ENCODE data around the gene PDE5A.
"Not testable (repeated sequence)": the region's sequence is repeated elsewhere in the genome, so short reads cannot be mapped to it uniquely, and the experiment has no call there.

The PDE5A gene

DNA sequence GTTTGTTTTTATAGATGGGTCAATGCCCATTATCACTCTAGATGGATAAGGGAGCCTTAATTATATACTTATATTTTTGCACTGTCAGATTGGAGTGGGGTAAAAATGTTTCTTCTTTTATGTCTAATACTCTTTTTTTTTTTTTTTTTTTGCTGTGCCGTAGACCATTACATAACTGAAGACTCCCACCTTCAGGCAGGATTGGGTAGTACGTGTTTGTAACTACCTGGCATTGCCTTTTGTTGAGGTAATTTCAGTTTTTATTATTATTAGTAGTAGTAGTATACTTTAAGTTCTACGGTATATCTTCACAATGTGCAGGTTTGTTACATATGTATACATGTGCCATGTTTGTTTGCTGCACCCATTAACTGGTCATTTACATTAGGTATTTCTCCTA, 165.9 kb downstream of the PDE5A start:
- not testable (repeated sequence) for H3K4me1 ChIP-seq (ENCODE audit: control insufficient read depth, insufficient read depth, low read length); H3K27me3 ChIP-seq (replicated peaks; ENCODE audit: control insufficient read depth, insufficient read depth, low read length); H3K9ac ChIP-seq (ENCODE audit: low read length); H3K9me3 ChIP-seq (ENCODE audit: control insufficient read depth, low read length); H3K4me3 ChIP-seq (ENCODE audit: low read length)
- H3K36me3 ChIP-seq (ENCODE audit: control insufficient read depth, insufficient read depth, low read length, severe bottlenecking), result peaks cover 22% of the 10 kb centered on the region
- peak; percentile 18 for DNase-seq (ENCODE audit: low read depth)

DNA sequence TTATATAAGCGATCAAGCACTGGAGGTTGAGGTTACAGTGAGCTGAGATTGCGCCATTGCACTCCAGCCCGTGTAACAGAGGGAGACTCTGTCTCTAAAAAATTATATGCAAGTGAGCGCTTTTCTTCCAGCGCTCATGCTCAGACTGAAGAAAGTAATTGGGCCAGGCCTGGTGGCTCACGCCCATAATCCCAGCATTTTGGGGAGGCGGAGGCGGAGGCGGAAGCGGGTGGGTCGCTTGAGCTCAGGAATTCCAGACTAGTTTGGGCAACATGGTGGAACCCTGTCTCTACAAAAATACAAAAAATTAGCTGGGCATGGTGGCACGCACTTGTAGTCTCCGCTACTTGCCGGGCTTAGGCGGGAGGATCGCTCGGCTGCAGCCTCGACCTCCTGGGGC, 172.9 kb downstream of the PDE5A start:
- H3K4me1 ChIP-seq (ENCODE audit: control insufficient read depth, insufficient read depth, low read length); DNase-seq (ENCODE audit: low read depth); H3K27me3 ChIP-seq (replicated peaks; ENCODE audit: control insufficient read depth, insufficient read depth, low read length); H3K9me3 ChIP-seq (ENCODE audit: control insufficient read depth, low read length); H3K36me3 ChIP-seq (ENCODE audit: control insufficient read depth, insufficient read depth, low read length, severe bottlenecking): not testable (repeated sequence)
- Histone ChIP-seq H3K4me3 (ENCODE audit: low read length) (peak overlapping the region; percentile 80), H3K9ac (ENCODE audit: low read length) (peak overlapping the region; percentile 75)

DNA sequence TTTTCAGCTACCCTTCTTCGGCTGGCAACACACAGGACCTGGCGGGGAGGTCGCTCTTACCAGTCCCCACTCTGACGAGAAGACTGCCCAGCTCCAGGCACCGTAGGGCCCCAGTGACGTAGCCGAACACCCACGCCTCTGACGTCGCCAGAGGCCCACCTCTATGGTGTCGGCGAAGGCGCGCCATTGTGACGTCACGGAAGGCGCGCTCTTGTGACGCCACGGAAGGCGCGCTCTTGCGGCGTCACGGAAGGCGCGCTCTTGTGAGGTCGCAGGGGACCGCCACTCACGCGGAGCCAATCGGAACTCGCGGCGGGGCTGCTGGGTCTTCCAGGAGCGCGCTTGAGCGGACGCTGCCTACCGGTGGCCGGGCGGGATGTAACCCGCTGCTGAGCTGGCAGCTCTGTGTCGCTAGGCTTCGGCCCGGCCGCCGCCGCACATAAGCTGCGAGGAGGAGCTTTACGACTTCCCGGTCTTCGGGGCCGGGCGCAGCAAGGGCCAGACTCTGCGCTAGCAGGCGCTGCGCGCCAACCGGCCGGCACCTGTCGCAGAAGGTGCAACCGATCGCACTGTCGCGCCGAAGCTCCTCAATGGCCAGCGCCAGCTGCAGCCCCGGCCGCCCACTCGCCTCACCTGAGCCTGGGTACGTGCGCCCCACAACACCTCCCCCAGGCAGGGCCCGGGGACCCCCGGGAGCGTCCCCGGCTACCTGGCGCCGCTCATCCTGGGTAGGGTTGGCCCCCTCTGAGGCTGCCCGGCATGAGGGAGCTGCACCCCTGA, 173.9 kb downstream of the PDE5A start:
- H3K9ac ChIP-seq (ENCODE audit: low read length), result peak overlapping the region; percentile 94

DNA sequence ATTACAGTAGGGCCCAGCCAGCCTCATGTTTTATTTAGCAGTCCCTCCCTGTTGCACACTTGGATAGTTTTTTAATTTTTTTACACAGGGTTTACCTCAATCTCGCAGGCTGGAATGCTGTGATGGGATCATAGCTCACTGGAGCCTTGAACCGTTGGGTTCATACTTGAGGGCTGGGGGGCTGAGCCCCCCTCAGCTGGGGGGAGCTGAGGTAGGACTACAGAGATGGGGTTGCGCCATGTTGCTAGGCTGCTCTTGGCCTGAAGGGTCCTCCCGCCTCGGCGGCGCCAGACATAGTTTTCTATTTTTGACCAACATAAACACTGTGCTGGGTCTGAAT, 174.5 kb downstream of the PDE5A start:
- H3K9me3 ChIP-seq (ENCODE audit: control insufficient read depth, low read length); H3K27me3 ChIP-seq (replicated peaks; ENCODE audit: control insufficient read depth, insufficient read depth, low read length); H3K36me3 ChIP-seq (ENCODE audit: control insufficient read depth, insufficient read depth, low read length, severe bottlenecking); H3K4me1 ChIP-seq (ENCODE audit: control insufficient read depth, insufficient read depth, low read length); DNase-seq (ENCODE audit: low read depth): not testable (repeated sequence)
- H3K9ac ChIP-seq (ENCODE audit: low read length), result peak overlapping the region; percentile 94
- H3K4me3 ChIP-seq (ENCODE audit: low read length), result peak overlapping the region; percentile 85

More for the DNA sequence above, 173.9 kb downstream of the PDE5A start:
- not testable (repeated sequence) for H3K9me3 ChIP-seq (ENCODE audit: control insufficient read depth, low read length); H3K27me3 ChIP-seq (replicated peaks; ENCODE audit: control insufficient read depth, insufficient read depth, low read length); H3K36me3 ChIP-seq (ENCODE audit: control insufficient read depth, insufficient read depth, low read length, severe bottlenecking); H3K4me1 ChIP-seq (ENCODE audit: control insufficient read depth, insufficient read depth, low read length)
- peak; percentile 95 for DNase-seq (ENCODE audit: low read depth)
- H3K4me3 ChIP-seq (ENCODE audit: low read length), result peak overlapping the region; percentile 85

DNA sequence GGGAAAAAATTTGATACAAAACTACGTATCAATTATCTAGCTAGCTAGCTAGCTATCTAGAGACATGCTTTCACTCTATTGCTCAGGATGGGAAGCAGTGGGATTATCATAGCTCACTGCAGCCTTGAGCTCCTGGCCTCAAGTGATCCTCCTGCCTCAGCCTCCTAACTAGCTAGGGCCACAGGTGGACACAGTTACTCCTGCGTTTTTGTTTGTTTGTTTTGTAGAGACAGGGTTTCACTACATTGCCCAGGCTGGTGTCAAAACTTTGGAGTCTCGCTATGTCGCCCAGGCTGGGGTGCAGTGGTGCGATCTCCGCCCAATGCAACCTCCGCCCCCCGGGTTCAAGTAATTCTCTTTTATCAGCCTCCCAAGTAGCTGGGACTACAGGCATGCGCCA, 175.3 kb downstream of the PDE5A start:
- not testable (repeated sequence) for H3K36me3 ChIP-seq (ENCODE audit: control insufficient read depth, insufficient read depth, low read length, severe bottlenecking); H3K27me3 ChIP-seq (replicated peaks; ENCODE audit: control insufficient read depth, insufficient read depth, low read length); DNase-seq (ENCODE audit: low read depth)

DNA sequence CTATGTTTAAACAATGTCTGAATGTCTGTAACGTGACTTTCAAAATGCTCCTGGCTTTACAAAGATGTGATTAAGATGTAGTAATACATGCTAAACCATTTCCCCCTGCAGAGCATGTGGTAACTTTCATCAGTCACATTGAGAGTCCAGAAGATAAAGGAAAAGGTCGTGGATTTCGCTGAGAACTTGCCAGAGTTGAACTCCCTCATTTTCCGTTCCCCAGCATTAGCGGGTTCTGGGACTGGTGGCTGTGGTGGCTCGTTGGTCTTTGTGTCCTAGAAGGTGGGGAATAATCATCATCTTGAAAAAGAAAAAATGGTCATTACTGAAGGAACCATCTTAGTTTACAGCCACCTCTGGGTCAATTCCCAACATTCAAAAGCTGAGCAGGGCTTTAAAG, 178.8 kb downstream of the PDE5A start:
- not testable (repeated sequence) for H3K36me3 ChIP-seq (ENCODE audit: control insufficient read depth, insufficient read depth, low read length, severe bottlenecking); H3K4me3 ChIP-seq (ENCODE audit: low read length); H3K27me3 ChIP-seq (replicated peaks; ENCODE audit: control insufficient read depth, insufficient read depth, low read length); H3K9ac ChIP-seq (ENCODE audit: low read length); DNase-seq (ENCODE audit: low read depth); H3K9me3 ChIP-seq (ENCODE audit: control insufficient read depth, low read length); H3K4me1 ChIP-seq (ENCODE audit: control insufficient read depth, insufficient read depth, low read length)

More for the DNA sequence above, 175.3 kb downstream of the PDE5A start:
- H3K4me1 ChIP-seq (ENCODE audit: control insufficient read depth, insufficient read depth, low read length); H3K9me3 ChIP-seq (ENCODE audit: control insufficient read depth, low read length); H3K4me3 ChIP-seq (ENCODE audit: low read length); H3K9ac ChIP-seq (ENCODE audit: low read length): not testable (repeated sequence)
